Nephron (organoid): ENCODE measurements around the gene UFD1.

Experiments used
- H3K27ac Mint-ChIP-seq, 3 experiments: 2 replicates each; pipeline ENCODE4 v1.8.0; 2020; ENCODE audit warnings: mixed read lengths in 3 of 3, mild to moderate bottlenecking in 2 of 3, moderate library complexity in 1 of 3
- H3K27me3 Mint-ChIP-seq: 2 replicates; pipeline ENCODE4 v1.8.0; 2021; ENCODE audit warnings: low read depth, mild to moderate bottlenecking, moderate library complexity, mixed read lengths
- H3K36me3 Mint-ChIP-seq: 2 replicates; pipeline ENCODE4 v1.8.0; 2020; ENCODE audit warnings: low read depth, mixed read lengths
- H3K4me1 Mint-ChIP-seq: 2 replicates; pipeline ENCODE4 v1.8.0; 2020; ENCODE audit warnings: mixed read lengths
- H3K4me3 Mint-ChIP-seq, 3 experiments: 2 replicates each; pipeline ENCODE4 v1.8.0; 2020; ENCODE audit warnings: mild to moderate bottlenecking in 3 of 3, mixed read lengths in 3 of 3, moderate library complexity in 2 of 3
- H3K9me3 Mint-ChIP-seq: 2 replicates; pipeline ENCODE4 v1.8.0; 2020; ENCODE audit warnings: mixed read lengths
- TF ChIP-seq, protein P1 (sequence below), 3 experiments: fragments of 200-600 bp; sonication (generic); IDR thresholded peaks; one replicate each; pipeline ENCODE4 v1.5.0; 2021; ENCODE audit warnings: antibody characterized with exemption in 3 of 3; ENCODE audit not compliant: unreplicated experiment in 3 of 3

Gene UFD1

GRCh38 chr22:19525666-19526065 is 46.7 kb upstream of the UFD1 start:
- TF ChIP-seq, protein P1, sequence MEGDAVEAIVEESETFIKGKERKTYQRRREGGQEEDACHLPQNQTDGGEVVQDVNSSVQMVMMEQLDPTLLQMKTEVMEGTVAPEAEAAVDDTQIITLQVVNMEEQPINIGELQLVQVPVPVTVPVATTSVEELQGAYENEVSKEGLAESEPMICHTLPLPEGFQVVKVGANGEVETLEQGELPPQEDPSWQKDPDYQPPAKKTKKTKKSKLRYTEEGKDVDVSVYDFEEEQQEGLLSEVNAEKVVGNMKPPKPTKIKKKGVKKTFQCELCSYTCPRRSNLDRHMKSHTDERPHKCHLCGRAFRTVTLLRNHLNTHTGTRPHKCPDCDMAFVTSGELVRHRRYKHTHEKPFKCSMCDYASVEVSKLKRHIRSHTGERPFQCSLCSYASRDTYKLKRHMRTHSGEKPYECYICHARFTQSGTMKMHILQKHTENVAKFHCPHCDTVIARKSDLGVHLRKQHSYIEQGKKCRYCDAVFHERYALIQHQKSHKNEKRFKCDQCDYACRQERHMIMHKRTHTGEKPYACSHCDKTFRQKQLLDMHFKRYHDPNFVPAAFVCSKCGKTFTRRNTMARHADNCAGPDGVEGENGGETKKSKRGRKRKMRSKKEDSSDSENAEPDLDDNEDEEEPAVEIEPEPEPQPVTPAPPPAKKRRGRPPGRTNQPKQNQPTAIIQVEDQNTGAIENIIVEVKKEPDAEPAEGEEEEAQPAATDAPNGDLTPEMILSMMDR (IDR thresholded peaks at IDR 0.05; ENCODE audit: unreplicated experiment in 3 of 3), result no peak
- Mint-ChIP-seq H3K9me3 (no peaks in the 10 kb centered on the region), H3K4me1 (peaks cover 10% of the 10 kb centered on the region), H3K27me3 (peaks cover 49% of the 10 kb centered on the region), H3K4me3 (peak overlapping the region; percentile 30 to 53 (median 47)), H3K27ac (peak overlapping the region in 1 of 3 experiments; percentile 13), H3K36me3 (no peaks in the 10 kb centered on the region)

DNA sequence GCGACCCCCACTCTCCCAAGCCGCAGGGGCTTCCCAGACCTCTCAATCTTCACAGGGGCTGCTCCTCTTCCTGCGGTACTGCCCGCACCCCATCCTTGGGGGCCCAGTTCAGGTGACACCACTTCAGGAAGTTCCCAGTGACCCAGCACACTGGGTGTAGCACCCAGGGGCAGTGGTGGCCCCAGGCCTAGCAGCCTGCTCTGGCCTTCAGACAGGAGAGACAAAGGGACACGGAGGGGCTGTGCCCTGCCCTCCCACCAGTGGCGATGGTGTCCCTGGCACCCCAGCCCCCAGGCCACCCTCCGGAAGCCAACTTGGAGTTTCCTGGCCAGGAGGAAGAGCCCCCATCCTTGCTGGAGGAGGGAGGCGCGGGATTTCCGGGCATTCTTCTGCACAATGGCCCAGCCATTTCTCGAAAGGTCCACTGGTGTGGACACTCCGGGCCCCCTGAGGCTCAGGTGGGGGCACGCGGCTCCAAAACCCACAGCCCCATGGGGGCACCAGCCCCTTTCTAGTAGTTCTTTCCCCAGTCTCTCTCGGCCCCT is 46.2 kb upstream of the UFD1 start:
- peaks cover 49% of the 10 kb centered on the region for H3K27me3 Mint-ChIP-seq
- peaks cover 10% of the 10 kb centered on the region for H3K4me1 Mint-ChIP-seq
- H3K27ac Mint-ChIP-seq, result peak overlapping the region in 1 of 3 experiments; percentile 73
- H3K9me3 Mint-ChIP-seq, result no peaks in the 10 kb centered on the region
- TF ChIP-seq, protein P1 (IDR thresholded peaks at IDR 0.05; ENCODE audit: unreplicated experiment in 3 of 3), result no peak
- no peaks in the 10 kb centered on the region for H3K36me3 Mint-ChIP-seq
- peak overlapping the region; percentile 66 to 85 (median 80) for H3K4me3 Mint-ChIP-seq

DNA sequence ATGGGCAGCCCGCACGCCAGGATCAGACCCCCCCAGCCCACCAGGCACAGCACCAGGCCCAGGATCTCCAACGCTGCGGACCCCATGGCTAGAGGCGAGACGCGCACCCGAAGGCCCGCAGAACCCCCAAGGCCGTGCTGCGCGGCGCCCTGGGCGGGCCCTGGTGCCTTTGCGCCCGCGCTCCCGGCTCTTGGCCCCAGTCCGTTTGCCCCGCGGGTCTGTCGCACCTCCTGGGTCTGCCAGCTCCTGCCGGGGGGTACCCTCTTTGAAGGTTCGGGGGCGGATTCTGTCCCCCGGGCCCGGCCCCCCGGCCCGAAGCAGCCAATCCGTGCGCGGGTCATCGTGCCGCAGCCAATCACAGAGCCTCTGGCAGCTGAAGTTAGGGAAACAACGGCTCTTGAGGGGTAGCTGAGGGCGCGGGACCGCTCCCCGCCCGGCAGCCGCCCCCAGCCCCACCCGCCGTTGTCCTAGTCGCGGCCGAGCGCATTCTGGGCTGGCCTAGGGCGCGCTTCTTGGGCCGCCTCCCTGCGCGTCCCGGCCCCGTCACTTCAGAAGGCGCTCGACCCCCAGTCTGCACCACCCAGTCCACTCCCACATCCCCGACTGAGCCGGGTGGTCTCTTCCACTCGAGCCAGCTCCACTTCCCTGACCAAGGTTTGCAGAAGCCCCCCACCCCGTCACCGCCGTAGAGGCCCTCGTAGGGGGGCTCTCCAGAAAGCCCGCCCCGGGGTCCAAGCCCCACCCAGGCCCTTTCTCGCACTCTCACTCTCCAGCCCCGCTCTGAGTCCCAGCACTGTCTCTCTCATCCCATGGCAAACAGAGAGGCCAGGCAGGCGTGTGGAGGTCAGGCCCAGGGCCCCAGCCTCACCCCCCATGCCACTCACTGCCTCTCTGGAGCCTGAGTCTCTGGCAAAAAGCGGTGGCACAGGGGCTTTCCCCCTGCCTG is 45.5 kb upstream of the UFD1 start, which contains the start of gene CLDN5:
Gene CLDN5 (minus strand): TSS at position 241 of the 946 bp plus-strand sequence. CDS start 155 bp downstream, at position 86.
- Mint-ChIP-seq H3K36me3 (no peaks in the 10 kb centered on the region), H3K9me3 (no peaks in the 10 kb centered on the region), H3K27me3 (peaks cover 49% of the 10 kb centered on the region), H3K4me3 (peak within 1 kb of the TSS; percentile 82 to 85 (median 84)), H3K27ac (peak within 1 kb of the TSS in 1 of 3 experiments; percentile 83), H3K4me1 (peaks cover 10% of the 10 kb centered on the region)
- TF ChIP-seq, protein P1 (IDR thresholded peaks at IDR 0.05; ENCODE audit: unreplicated experiment in 3 of 3), result no peak

DNA sequence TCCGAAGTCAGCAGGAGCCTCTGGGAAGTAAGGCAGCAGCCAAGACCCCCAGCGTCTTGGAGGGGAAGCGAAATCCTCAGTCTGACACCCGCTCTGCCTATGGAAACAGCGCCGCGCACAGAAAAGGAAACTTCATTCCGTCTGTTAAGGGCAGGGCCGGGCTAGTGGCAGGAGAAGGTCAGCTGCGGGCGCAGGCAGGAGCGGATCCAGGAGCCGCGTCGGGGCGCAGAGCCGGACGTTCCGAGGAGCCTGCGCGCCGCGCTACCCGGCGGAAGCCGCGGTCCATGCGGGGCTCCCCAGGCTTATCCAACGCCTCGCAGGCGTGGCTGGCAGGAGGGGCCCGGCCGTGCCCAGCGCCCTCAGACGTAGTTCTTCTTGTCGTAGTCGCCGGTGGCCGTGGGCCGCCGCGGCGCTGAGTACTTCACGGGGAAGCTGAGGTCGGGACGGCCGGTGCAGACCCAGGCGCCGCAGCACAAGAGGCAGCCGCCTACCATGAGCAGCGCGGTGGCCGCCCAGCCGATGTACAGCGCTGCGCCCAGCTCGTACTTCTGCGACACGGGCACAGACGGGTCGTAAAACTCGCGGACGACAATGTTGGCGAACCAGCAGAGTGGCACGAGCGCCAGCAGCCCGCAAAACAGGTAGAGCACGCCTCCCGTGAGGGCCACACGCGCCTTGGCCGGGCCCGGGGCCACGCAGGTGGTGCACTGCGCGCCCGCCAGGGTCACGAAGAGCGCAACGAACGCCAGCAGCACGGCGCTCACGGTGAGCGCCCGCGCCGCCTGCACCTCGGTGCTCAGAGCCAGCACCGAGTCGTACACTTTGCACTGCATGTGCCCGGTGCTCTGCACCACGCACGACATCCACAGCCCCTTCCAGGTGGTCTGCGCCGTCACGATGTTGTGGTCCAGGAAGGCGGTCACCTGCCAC is 44.5 kb upstream of the UFD1 start:
- Mint-ChIP-seq H3K36me3 (no peaks in the 10 kb centered on the region), H3K9me3 (no peaks in the 10 kb centered on the region), H3K27me3 (peaks cover 49% of the 10 kb centered on the region), H3K4me1 (peaks cover 14% of the 10 kb centered on the region), H3K27ac (peak overlapping the region in 1 of 3 experiments; percentile 83), H3K4me3 (peak overlapping the region; percentile 82 to 85 (median 84))
- TF ChIP-seq, protein P1 (IDR thresholded peaks at IDR 0.05; ENCODE audit: unreplicated experiment in 3 of 3), result no peak

GRCh38 chr22:19522881-19523239 is 43.9 kb upstream of the UFD1 start:
- TF ChIP-seq, protein P1 (IDR thresholded peaks at IDR 0.05; ENCODE audit: unreplicated experiment in 3 of 3), result no peak
- peak overlapping the region in 1 of 3 experiments; percentile 83 for H3K27ac Mint-ChIP-seq
- peaks cover 16% of the 10 kb centered on the region for H3K4me1 Mint-ChIP-seq

More at GRCh38 chr22:19522881-19523239, 43.9 kb upstream of the UFD1 start:
- no peaks in the 10 kb centered on the region for H3K9me3 Mint-ChIP-seq
- H3K36me3 Mint-ChIP-seq, result no peaks in the 10 kb centered on the region
- peak overlapping the region; percentile 72 to 85 (median 84) for H3K4me3 Mint-ChIP-seq
- H3K27me3 Mint-ChIP-seq, result peaks cover 49% of the 10 kb centered on the region
